ENCODE data around the gene SNED1.

SNED1 gene

GRCh38 chr2:241061275-241061674 is 62.9 kb downstream of the SNED1 start:
- H3K27me3 ChIP-seq (ENCODE audit: insufficient read depth, poor library complexity, severe bottlenecking): peaks cover 2% of the 10 kb centered on the region
- no peak for TF ChIP-seq CTCF (IDR thresholded peaks at IDR 0.05; ENCODE audit: insufficient read depth, low read length)
- no peak for TF ChIP-seq GABPA (IDR thresholded peaks at IDR 0.05; ENCODE audit: low read depth)
- no peak for TF ChIP-seq SPI1 (IDR thresholded peaks at IDR 0.05; ENCODE audit: borderline replicate concordance, low read depth)
- TF ChIP-seq REST (IDR thresholded peaks at IDR 0.05; ENCODE audit: insufficient replicate concordance, low read depth): no peak
- TF ChIP-seq POLR2AphosphoS5 (IDR thresholded peaks at IDR 0.05; ENCODE audit: low read depth): no peak
- no peak overlapping the region for H3K4me3 ChIP-seq (replicated peaks; ENCODE audit: insufficient read depth, low read length)
- H3K27ac ChIP-seq (replicated peaks): no peak overlapping the region
- no peak for DNase-seq (ENCODE audit: low read depth in 1 of 2, low spot score in 1 of 2)

GRCh38 chr2:241062389-241063092 is 64.1 kb downstream of the SNED1 start:
- TF ChIP-seq REST (IDR thresholded peaks at IDR 0.05; ENCODE audit: insufficient replicate concordance, low read depth) (no peak), POLR2AphosphoS5 (IDR thresholded peaks at IDR 0.05; ENCODE audit: low read depth) (no peak), CTCF (IDR thresholded peaks at IDR 0.05; ENCODE audit: insufficient read depth, low read length) (no peak), SPI1 (IDR thresholded peaks at IDR 0.05; ENCODE audit: borderline replicate concordance, low read depth) (no peak), GABPA (IDR thresholded peaks at IDR 0.05; ENCODE audit: low read depth) (no peak)
- no peak for DNase-seq (ENCODE audit: low read depth in 1 of 2, low spot score in 1 of 2)
- Histone ChIP-seq H3K27me3 (ENCODE audit: insufficient read depth, poor library complexity, severe bottlenecking) (peaks cover 2% of the 10 kb centered on the region), H3K4me3 (replicated peaks; ENCODE audit: insufficient read depth, low read length) (no peak overlapping the region), H3K27ac (replicated peaks) (no peak overlapping the region)

GRCh38 chr2:241063093-241063551 is 64.7 kb downstream of the SNED1 start:
- H3K27ac ChIP-seq (replicated peaks): no peak overlapping the region
- no peak for DNase-seq (ENCODE audit: low read depth in 1 of 2, low spot score in 1 of 2)
- H3K4me3 ChIP-seq (replicated peaks; ENCODE audit: insufficient read depth, low read length): no peak overlapping the region
- TF ChIP-seq REST (IDR thresholded peaks at IDR 0.05; ENCODE audit: insufficient replicate concordance, low read depth): no peak
- no peak for TF ChIP-seq POLR2AphosphoS5 (IDR thresholded peaks at IDR 0.05; ENCODE audit: low read depth)
- no peak for TF ChIP-seq CTCF (IDR thresholded peaks at IDR 0.05; ENCODE audit: insufficient read depth, low read length)
- TF ChIP-seq GABPA (IDR thresholded peaks at IDR 0.05; ENCODE audit: low read depth): no peak
- no peak for TF ChIP-seq SPI1 (IDR thresholded peaks at IDR 0.05; ENCODE audit: borderline replicate concordance, low read depth)
- H3K27me3 ChIP-seq (ENCODE audit: insufficient read depth, poor library complexity, severe bottlenecking): peaks cover 2% of the 10 kb centered on the region
